HFF-Myc (cell line): Measurements from ENCODE around the gene NOL9.

Experiments
- DNase-seq: peaks from one replicate; pipeline ENCODE4 v3.0.0-alpha.2; 2011; ENCODE audit warnings: low read depth; ENCODE audit errors: extremely low read depth
- H3K4me3 ChIP-seq: replicated peaks from 2 replicates; pipeline ENCODE4 v1.5.1; 2011; ENCODE audit warnings: low read depth, mild to moderate bottlenecking, control low read depth, low read length
- TF ChIP-seq, protein P1 (sequence below): IDR thresholded peaks from 2 replicates; pipeline ENCODE4 v1.5.1; 2012; ENCODE audit warnings: mild to moderate bottlenecking, low read depth, low read length, control low read depth; ENCODE audit errors: missing control alignments

The NOL9 gene

DNA sequence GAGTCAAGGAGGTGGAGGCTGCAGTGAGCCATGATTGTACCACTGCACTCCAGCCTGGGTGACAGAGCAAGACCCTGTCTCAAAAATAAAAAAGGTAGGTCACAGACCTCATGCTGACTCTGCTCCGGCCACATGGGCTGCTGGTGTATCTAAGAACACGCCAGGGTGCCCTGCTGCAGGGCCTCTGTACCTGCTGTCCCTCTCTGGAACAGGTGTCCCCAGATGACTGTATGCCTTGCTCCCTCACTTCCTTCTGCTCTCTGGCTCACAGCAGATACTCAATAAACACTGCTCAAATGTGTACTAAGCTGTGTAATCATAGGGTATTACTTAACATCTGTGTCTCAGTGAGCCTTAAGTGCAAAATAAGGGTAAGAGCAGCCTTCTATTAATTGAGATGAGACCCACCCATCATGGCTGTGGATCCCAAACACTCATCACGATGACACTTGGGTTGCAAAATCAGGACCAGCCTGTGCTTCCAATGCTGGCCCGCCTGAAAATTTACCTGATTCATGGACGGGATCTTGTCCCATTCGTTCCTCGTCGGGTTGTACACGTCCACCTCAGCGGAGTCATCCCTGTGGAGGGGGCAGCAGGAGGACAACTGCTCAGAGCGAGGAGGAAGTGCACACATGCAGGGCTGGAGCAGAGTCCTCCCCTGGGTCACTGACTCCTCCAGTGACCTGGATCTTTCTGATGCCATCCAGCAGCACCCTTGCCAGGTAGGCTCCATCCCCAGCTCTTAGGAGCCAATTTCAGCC, 40.8 kb upstream of the NOL9 start:
- no peak overlapping the region for H3K4me3 ChIP-seq
- no peak for DNase-seq
- TF ChIP-seq, protein P1, sequence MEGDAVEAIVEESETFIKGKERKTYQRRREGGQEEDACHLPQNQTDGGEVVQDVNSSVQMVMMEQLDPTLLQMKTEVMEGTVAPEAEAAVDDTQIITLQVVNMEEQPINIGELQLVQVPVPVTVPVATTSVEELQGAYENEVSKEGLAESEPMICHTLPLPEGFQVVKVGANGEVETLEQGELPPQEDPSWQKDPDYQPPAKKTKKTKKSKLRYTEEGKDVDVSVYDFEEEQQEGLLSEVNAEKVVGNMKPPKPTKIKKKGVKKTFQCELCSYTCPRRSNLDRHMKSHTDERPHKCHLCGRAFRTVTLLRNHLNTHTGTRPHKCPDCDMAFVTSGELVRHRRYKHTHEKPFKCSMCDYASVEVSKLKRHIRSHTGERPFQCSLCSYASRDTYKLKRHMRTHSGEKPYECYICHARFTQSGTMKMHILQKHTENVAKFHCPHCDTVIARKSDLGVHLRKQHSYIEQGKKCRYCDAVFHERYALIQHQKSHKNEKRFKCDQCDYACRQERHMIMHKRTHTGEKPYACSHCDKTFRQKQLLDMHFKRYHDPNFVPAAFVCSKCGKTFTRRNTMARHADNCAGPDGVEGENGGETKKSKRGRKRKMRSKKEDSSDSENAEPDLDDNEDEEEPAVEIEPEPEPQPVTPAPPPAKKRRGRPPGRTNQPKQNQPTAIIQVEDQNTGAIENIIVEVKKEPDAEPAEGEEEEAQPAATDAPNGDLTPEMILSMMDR, result no peak

DNA sequence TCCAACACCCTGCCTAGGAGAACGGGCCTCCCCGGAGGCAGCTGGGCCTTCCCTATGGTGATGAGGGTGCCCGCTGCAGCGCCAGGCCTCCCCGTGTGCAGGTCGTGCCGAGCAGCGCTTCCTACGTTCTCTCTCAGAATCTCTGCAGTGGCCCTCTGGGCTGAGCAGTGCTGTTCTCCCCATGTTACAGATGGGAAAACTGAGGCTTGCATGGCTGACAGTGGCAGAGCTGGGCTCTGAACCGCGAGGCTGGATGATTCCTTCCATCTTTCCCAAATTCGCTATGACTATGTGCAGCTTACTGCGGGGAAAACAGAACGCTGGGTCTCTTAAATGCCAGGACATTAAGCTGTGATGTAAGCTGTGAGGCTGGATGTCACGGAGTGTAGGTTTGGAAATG, 39.5 kb upstream of the NOL9 start:
- TF ChIP-seq, protein P1, result no peak
- DNase-seq, result no peak
- H3K4me3 ChIP-seq, result no peak overlapping the region

DNA sequence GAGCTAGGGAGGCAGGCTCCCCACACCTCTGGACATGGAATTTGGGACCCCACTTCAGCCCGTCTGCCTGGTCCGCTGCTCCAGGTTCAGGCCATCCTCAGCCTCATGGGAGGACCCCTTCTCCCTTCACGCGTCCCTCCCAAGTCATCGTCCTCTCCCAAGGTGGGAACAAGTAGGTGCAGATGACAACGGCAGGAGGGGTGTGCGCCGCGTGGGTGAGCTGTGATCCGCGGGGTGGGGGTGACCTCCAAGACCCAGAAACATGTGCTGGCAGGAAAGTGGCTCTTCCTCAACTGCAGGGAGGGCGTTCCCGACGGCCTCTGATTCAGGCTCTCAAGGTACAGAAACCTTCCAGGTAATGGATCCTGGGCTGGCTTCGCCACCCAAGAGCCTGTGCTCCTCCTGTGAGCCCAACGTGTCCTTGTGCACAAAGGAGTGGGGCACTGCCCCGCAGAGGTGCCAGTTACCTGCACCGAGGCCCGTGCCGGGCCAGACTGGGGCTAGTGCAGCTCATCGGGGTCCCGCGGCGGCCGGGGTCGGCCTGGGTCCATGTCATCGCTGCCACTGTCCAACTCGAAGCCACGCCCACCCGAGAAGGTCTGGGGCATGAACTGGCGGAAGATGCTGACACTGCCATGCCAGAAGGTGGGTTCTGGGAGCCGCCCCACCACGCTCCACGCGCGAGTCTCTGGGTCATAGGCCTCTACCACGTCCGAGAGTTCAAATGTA, 38.7 kb upstream of the NOL9 start:
- TF ChIP-seq, protein P1, result no peak
- H3K4me3 ChIP-seq, result no peak overlapping the region
- no peak for DNase-seq

DNA sequence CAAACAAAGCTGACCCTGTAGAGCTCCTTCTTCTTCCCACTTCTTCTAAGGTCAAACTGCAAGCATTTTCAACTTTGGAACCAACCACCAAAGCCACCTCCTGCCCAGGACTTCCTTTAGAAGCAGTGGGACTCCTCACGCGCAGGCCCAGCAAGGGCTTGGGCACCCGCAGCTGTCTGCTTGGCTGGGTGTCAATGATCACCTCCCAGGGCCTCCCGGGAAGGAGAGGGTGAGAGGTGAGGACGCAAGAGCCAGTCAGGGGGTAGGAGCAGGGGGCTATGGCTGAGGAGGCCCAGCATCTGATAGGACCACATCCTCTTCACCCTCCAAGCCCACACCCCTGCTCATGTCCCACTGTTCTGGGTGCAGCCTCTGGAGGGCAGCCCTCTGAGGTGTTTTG, 38.1 kb upstream of the NOL9 start:
- TF ChIP-seq, protein P1, result no peak
- DNase-seq, result no peak

DNA sequence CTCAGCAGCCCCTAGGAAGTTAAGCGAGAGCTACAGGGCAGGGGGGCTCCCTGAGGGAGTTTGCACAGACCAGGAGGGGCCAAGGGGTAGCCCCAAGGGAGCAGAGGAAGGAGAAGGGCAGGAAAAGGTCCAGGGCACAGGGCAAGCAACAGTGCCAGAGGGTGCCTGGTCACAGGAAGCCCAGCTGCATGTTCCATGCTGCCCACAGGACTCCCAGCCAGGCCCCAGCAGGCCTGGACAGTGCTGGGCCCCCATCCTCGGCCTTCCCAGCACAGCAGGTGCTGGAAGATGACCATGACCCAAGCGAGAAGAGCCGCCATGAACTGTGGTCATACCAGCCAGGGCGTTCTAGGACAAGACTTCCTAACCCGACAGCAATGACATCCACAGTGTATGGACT, 37.3 kb upstream of the NOL9 start:
- TF ChIP-seq, protein P1, result no peak
- no peak overlapping the region for H3K4me3 ChIP-seq

More for the DNA sequence above, 38.1 kb upstream of the NOL9 start:
- no peak overlapping the region for H3K4me3 ChIP-seq

DNA sequence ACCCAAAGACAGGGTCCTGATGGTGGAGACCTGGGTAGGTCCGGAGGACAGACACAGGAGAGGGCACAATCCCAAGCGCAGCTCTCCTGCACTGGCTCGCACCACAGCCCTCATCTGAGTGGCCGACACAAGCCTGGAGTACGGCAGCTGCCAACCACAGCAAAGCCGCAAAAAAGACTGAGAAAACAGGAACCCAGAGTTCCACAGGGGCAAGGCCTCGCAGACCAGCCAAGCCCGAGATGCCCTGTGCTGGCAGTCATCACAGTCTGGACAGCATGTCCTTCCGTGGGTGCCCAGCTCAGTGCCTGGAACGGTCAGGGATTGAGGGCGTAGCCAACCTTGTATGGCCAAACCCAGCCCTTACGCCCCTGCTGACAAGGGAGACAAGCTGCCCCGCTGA, 36.9 kb upstream of the NOL9 start:
- no peak overlapping the region for H3K4me3 ChIP-seq
- DNase-seq, result no peak
- TF ChIP-seq, protein P1, result no peak

More for the DNA sequence above, 37.3 kb upstream of the NOL9 start:
- no peak for DNase-seq

DNA sequence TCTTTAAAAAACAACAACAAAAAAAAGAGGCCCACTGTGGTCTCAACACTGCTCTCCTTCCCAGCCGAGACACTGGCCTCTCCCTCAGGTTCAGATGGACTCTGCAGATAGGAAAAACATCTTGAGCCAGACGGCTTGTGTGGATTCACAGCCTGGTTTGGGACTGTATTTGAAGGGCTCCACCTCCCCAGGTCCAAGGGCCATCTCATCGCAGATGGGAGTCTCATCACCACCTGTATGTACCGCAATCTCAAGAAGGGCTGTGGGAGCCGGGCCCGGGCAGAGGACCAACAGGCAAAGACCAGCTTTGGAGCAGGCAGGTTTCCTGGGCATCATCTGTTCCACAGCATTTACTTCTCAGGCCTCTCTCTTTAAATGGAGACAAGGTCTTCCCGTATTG, 35.7 kb upstream of the NOL9 start:
- TF ChIP-seq, protein P1, result no peak
- no peak for DNase-seq
- H3K4me3 ChIP-seq, result no peak overlapping the region
